GM12878 (cell line): ENCODE results near the gene PRRX2. TPM values are rescaled to one million over a fixed set of nuclear protein-coding genes. Genes with fewer than 3 reads are reported as not detected.

Experiments
- ATAC-seq: fragments of 200-7000 bp; cut with Tn5 transposase; 3 replicates; pipeline ENCODE4 v1.9.1; 2020; ENCODE audit warnings: mild to moderate bottlenecking, moderate library complexity
- Bru-seq: library from RNA; stranded (reverse); fragments of 400-500 nt; gene quantifications from one replicate; lab custom pipeline; 2021; lab: Mats Ljungman, UMichigan
- BruChase-seq, 2 experiments: library from RNA; stranded (reverse); fragments of 400-500 nt; gene quantifications; one replicate each; lab custom pipeline; 2021; lab: Mats Ljungman, UMichigan
- BruUV-seq: library from RNA; stranded (reverse); fragments of 400-500 nt; replicated peaks from 2 replicates; lab custom pipeline; 2021; lab: Mats Ljungman, UMichigan
- CTCF ChIA-PET: fragments of 300-600 bp; sonication (Branson Sonifier 250); formaldehyde crosslinking; extraction: SDS; loops from one replicate; lab custom pipeline; 2021; ENCODE audit warnings: inconsistent platforms; lab: Yijun Ruan, JAX
- POLR2A ChIA-PET: fragments of 350-600 bp; formaldehyde crosslinking; extraction: SDS; loops from one replicate; lab custom pipeline; 2021; ENCODE audit warnings: inconsistent platforms; lab: Charles Lee
- RAD21 ChIA-PET: fragments of 300-600 bp; sonication (Branson Sonifier 250); formaldehyde crosslinking; loops from one replicate; lab custom pipeline; 2023; ENCODE audit warnings: antibody characterized with exemption; ENCODE audit not compliant: unreplicated experiment; lab: Charles Lee
- SMC1A ChIA-PET: fragments of 300-600 bp; sonication (Branson Sonifier 250); formaldehyde crosslinking; loops from one replicate; lab custom pipeline; 2023; ENCODE audit not compliant: unreplicated experiment, uncharacterized antibody; lab: Charles Lee
- DNase-seq: peaks from one replicate; pipeline ENCODE4 v3.0.0-alpha.2; 2011; ENCODE audit warnings: low read depth, low spot score
- FAIRE-seq: peaks from 3 replicates; lab custom pipeline; 2011; peaks lifted over from hg19 to GRCh38; lab: Jason Lieb, UNC
- H2AFZ ChIP-seq: 2 replicates; pipeline ENCODE4 v1.6.0; 2011; ENCODE audit warnings: low read depth, low read length, control low read depth; ENCODE audit not compliant: control insufficient read depth
- H3K27ac ChIP-seq: 2 replicates; pipeline ENCODE4 v1.5.1; 2011; ENCODE audit warnings: control low read depth; ENCODE audit not compliant: control insufficient read depth, insufficient read depth
- H3K27me3 ChIP-seq, 2 experiments: replicated peaks in 1 of 2; 2 replicates each; pipeline versions ENCODE4 v1.6.0 to v1.6.1; 2011; ENCODE audit warnings: low read length in 1 of 2; ENCODE audit not compliant: control insufficient read depth in 2 of 2, insufficient read depth in 2 of 2
- H3K36me3 ChIP-seq, 2 experiments: 2 replicates each; pipeline ENCODE4 v1.5.1; 2011; ENCODE audit warnings: low read length in 1 of 2; ENCODE audit not compliant: control insufficient read depth in 2 of 2, insufficient read depth in 2 of 2
- H3K4me1 ChIP-seq: 2 replicates; pipeline ENCODE4 v1.6.1; 2011; ENCODE audit warnings: mild to moderate bottlenecking, low read length, moderate library complexity, mixed read lengths; ENCODE audit not compliant: control insufficient read depth, insufficient read depth
- H3K4me2 ChIP-seq: 2 replicates; pipeline ENCODE4 v1.6.0; 2011; ENCODE audit warnings: control low read depth; ENCODE audit not compliant: control insufficient read depth, insufficient read depth
- H3K4me3 ChIP-seq: fragments of 200-600 bp; sonication (generic); 2 replicates; pipeline ENCODE4 v1.5.1; 2016
- H3K79me2 ChIP-seq: 2 replicates; pipeline ENCODE4 v1.6.0; 2011; ENCODE audit warnings: low read length; ENCODE audit not compliant: control insufficient read depth, insufficient read depth
- H3K9ac ChIP-seq: 2 replicates; pipeline ENCODE4 v1.8.0; 2011; ENCODE audit warnings: low read length, control low read depth, mixed read lengths; ENCODE audit not compliant: control insufficient read depth, insufficient read depth
- H3K9me3 ChIP-seq: replicated peaks from 3 replicates; pipeline ENCODE4 v1.5.1; 2011; ENCODE audit warnings: mild to moderate bottlenecking, low read length; ENCODE audit not compliant: control insufficient read depth, insufficient read depth
- H4K20me1 ChIP-seq: 2 replicates; pipeline ENCODE4 v1.6.0; 2011; ENCODE audit not compliant: control insufficient read depth, insufficient read depth
- ASH2L ChIP-seq: fragments of 300-600, 200-600 bp; sonication (generic); IDR thresholded peaks from 2 replicates; pipeline ENCODE4 v1.6.1; 2017; ENCODE audit warnings: low read depth, mild to moderate bottlenecking, borderline replicate concordance
- HCFC1 ChIP-seq: fragments of 150-350 bp; IDR thresholded peaks from 2 replicates; pipeline ENCODE4 v1.6.1; 2014; ENCODE audit warnings: low read length
- NFYB ChIP-seq: IDR thresholded peaks from 2 replicates; pipeline ENCODE4 v1.6.1; 2011; ENCODE audit warnings: low read depth, mild to moderate bottlenecking, low read length, improper control_type of control experiment, moderate library complexity; ENCODE audit not compliant: insufficient read depth
- NR2C2 ChIP-seq: IDR thresholded peaks from 2 replicates; pipeline ENCODE4 v1.6.1; 2011; ENCODE audit warnings: borderline replicate concordance, low read depth; ENCODE audit not compliant: control insufficient read depth, insufficient read length
- RAD51 ChIP-seq: fragments of 450-650 bp; IDR thresholded peaks from 2 replicates; pipeline ENCODE4 v1.6.1; 2016; ENCODE audit warnings: moderate library complexity, mild to moderate bottlenecking, inconsistent platforms
- SUPT20H ChIP-seq: IDR thresholded peaks from 2 replicates; pipeline ENCODE4 v1.6.1; 2011; ENCODE audit warnings: low read depth, mild to moderate bottlenecking, low read length, moderate library complexity, borderline replicate concordance; ENCODE audit not compliant: control insufficient read depth
- ZBTB4 ChIP-seq: fragments of 450-650 bp; formaldehyde crosslinking; IDR thresholded peaks from 2 replicates; pipeline ENCODE4 v1.4.0; 2022; ENCODE audit warnings: mild to moderate bottlenecking, moderate library complexity
- WGBS: methylation state at CpG from one replicate; pipeline ENCODE4 v1.1.6; 2016; ENCODE audit warnings: low lambda C conversion rate; ENCODE audit not compliant: insufficient replicate concordance, insufficient coverage; ENCODE audit errors: missing lambda C conversion rate; 5-methylcytosine and 5-hydroxymethylcytosine counted together
- in situ Hi-C: fragments of 300-500 bp; cut with MboI; formaldehyde crosslinking; loops from 9 replicates; pipeline ENCODE4 v1.14.3; 2018; ENCODE audit warnings: mixed read lengths
- intact Hi-C: fragments of 100-400 bp; cut with micrococcal nuclease; formaldehyde crosslinking; loops from one replicate; pipeline ENCODE4 v1.14.2; 2022; ENCODE audit not compliant: unreplicated experiment
- long read RNA-seq, 2 experiments: library from polyadenylated mRNA; unstranded; transcript quantifications; one replicate each; pipeline ENCODE4 v2.0.0, GENCODE V29; 2019 to 2020
- polyA minus RNA-seq, 3 experiments: library from RNA; depleted of rRNA, polyadenylated mRNA; stranded (reverse); fragments of >200 nt; gene quantifications; 2 replicates each; pipeline ENCODE4 v1.2.3, GENCODE V29; 2011
- polyA plus RNA-seq, 11 experiments: library from polyadenylated mRNA; depleted of rRNA in 4 of 11; unstranded in 6 of 11; stranded (reverse) in 5 of 11; fragments of >200 nt; fragmentation: Nextera tagmentation in 4 of 11; fragmentation: Illumina TruSeq in 1 of 11; extraction: Ambion mirVana in 4 of 11; extraction: Trizol in 1 of 11; gene quantifications; 1 replicate in 1 of 11; 2 replicates in 10 of 11; pipeline versions ENCODE4 v1.2.1 to v1.2.3, GENCODE V29; 2011 to 2016; ENCODE audit warnings: inconsistent platforms in 2 of 11, missing spikeins in 2 of 11, low read depth in 1 of 11
- total RNA-seq, 4 experiments: library from RNA; depleted of rRNA in 3 of 4; stranded (reverse); fragments of >200 nt in 3 of 4; fragmentation: Illumina TruSeq in 1 of 4; extraction: Trizol in 1 of 4; gene quantifications; 2 replicates each; pipeline versions ENCODE4 v1.2.1 to v1.2.3, GENCODE V29; 2013 to 2021

PRRX2 gene
- total RNA-seq (2013; cell fraction: nucleolus; rRNA removed): not detected in 2 replicates
- total RNA-seq (2014; rRNA removed) (not detected in 2 replicates), total RNA-seq (2014; rRNA removed; fragmentation: Illumina TruSeq; extraction: Trizol) (not detected in 2 replicates), total RNA-seq (2021) (not detected in 2 replicates), polyA plus RNA-seq (2011; rRNA removed) (not detected in 2 replicates), polyA plus RNA-seq (2014; fragmentation: Illumina TruSeq; extraction: Trizol) (not detected in 2 replicates), polyA plus RNA-seq (2014; fragmentation: Nextera tagmentation; extraction: Ambion mirVana) (not detected), polyA plus RNA-seq (2014; rRNA removed) (not detected in 2 replicates), polyA plus RNA-seq (2016; fragmentation: Nextera tagmentation; extraction: Ambion mirVana) (not detected), polyA minus RNA-seq (2011; rRNA and poly(A)+ RNA removed) (not detected in 2 replicates), Bru-seq, nascent RNA (not detected), BruChase-seq, experiment 1, labeled RNA remaining after a 6-hour chase (percentile 2 among the genes with signal in this experiment), BruChase-seq, experiment 2, labeled RNA remaining after a 2-hour chase (percentile 1 among the genes with signal in this experiment)
- not detected for polyA plus RNA-seq (2011; ENCODE audit: low read depth)
- not detected in 2 replicates for polyA plus RNA-seq (2011; cell fraction: cytosol; rRNA removed)
- polyA plus RNA-seq (2011; cell fraction: nucleus; rRNA removed): not detected in 2 replicates
- polyA plus RNA-seq (2012): not detected in 2 replicates
- not detected in 2 replicates for polyA minus RNA-seq (2011; cell fraction: cytosol; rRNA and poly(A)+ RNA removed)
- not detected in 2 replicates for polyA minus RNA-seq (2011; cell fraction: nucleus; rRNA and poly(A)+ RNA removed)
- long read RNA-seq, experiment 1: 0 reads
- long read RNA-seq, experiment 2: 0 reads

DNA sequence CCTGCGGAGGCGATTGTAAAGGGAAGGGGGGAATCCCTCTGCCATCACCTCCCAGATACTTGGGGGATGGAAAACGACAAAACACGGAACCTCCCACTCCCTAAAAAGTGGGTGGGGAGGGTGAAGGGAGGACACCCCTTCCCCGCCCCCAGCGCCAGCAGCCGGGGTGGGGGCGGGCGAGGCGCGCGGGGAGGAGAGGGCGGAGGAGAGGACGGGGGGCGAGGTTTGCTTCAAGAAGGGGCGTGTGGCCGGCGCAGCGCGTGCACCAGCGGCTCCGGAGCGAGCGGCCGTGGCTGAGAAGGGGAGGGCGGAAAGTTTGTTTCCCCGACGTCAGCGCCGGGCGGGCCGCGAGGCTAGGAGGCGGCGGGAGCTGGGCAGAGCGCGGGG lies at the start of gene PRRX2:
TSS of gene PRRX2 (plus strand) at position 259 of the 387 bp plus-strand sequence. CDS start 221 bp downstream, outside the sequence.
- ChIA-PET SMC1A (no interaction called here), POLR2A (no interaction called here), RAD21 (no interaction called here), CTCF (no interaction called here)
- H3K9me3 ChIP-seq: no peaks in the 10 kb centered on the region
- no peak within 1 kb of the TSS for H3K4me2 ChIP-seq
- H3K27me3 ChIP-seq: no peaks in the 10 kb centered on the region; a peak in 2 of 4 replicates
- 2% methylated on average over 9 of the region's 37 CpGs for whole genome bisulfite sequencing
- no peak for TF ChIP-seq HCFC1
- TF ChIP-seq NFYB: no peak
- no peak for TF ChIP-seq ZBTB4 (CRISPR knock-in tag)
- TF ChIP-seq ASH2L: no peak
- TF ChIP-seq RAD51: no peak
- no peak for TF ChIP-seq NR2C2
- TF ChIP-seq SUPT20H: no peak
- H3K36me3 ChIP-seq: no peaks in the 10 kb centered on the region
- intact Hi-C loops (no loop called here), in situ Hi-C loops (no loop called here)
- no peak within 1 kb of the TSS for H3K9ac ChIP-seq
- no peak within 1 kb of the TSS for H3K27ac ChIP-seq
- H2AFZ ChIP-seq: no peak within 1 kb of the TSS
- no peak within 1 kb of the TSS for H3K4me3 ChIP-seq
- no peaks in the 10 kb centered on the region for H4K20me1 ChIP-seq
- H3K4me1 ChIP-seq: no peaks in the 10 kb centered on the region
- H3K79me2 ChIP-seq: no peaks in the 10 kb centered on the region
- BruUV-seq: no TSS peak
- DNase-seq (no peak), FAIRE-seq (no peak), ATAC-seq (no peak)
